Amniotic epithelial cell (primary cell): ENCODE measurements around the gene AGPAT3.

ENCODE experiments used
- DNase-seq: peaks from one replicate; pipeline ENCODE4 v3.0.0-alpha.2; 2010; ENCODE audit warnings: low read depth

AGPAT3 gene

DNA sequence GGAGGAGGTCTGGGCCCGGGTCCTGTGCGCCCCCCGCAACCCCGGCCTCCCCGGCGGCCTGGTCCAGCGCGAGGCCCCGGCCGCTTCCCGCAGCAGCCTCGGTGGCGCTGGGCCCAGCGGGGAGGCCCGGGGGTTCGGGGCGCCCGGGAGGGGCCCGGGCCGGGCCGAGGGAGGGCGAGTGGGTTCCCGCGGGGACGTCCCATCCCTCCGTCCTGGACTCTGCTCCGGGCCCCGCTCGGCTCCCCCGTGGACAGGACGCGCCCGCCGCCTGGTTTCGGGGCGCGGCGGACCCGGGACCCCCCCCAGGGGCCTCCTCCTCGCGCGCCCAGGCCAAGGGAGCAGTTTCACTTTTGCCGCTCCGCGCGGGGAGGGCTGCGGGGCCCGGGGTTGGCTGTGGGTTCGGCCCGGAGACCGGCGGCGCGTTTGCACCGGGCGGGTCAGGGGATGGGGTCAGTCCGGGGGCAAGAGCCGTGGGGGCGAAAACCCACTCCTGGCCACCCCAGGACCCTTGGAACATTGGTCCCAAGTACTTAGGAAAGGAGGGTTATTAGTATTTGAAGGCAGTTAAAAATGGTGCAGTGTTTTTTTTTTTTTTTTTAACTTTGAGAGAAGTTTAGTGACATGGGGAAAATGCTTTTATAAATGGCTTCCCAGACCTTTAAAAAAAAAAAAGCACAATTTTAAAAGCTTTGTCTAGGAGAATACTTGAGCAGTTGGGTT is 677 bp downstream of the AGPAT3 start:
- no peak for DNase-seq

GRCh38 chr21:43866260-43866629 is 1.2 kb downstream of the AGPAT3 start:
- DNase-seq = peak; percentile 47

- no peak for DNase-seq
Observed at GRCh38 chr21:43866659-43867331, 1.8 kb downstream of the AGPAT3 start.

- DNase-seq = no peak
Observed at GRCh38 chr21:43867332-43867703, 2.3 kb downstream of the AGPAT3 start.

- DNase-seq = no peak
Observed at GRCh38 chr21:43867948-43868347, 2.9 kb downstream of the AGPAT3 start.

DNA sequence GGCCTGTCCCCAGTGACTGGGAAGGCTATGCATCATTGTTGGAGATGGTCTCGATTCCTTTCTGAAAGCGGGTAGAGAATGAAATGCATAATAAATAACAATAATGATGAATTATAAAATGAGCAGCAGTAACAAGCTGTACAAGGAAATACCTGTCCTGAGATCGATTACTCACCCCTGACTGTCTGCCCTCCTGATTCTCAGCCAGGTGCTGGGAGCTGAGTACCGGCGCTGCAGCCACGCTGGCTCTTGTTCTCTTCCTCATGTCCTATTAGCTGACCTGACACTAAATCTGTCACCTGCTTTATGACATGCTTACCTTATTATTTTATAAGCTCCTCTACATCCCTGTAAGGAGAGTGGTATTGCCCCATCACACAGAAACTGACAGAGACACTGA is 3.4 kb downstream of the AGPAT3 start:
- no peak for DNase-seq

- DNase-seq = no peak
Observed at GRCh38 chr21:43869486-43870325, 4.7 kb downstream of the AGPAT3 start.

- no peak for DNase-seq
Observed at GRCh38 chr21:43871487-43871886, 6.5 kb downstream of the AGPAT3 start.

DNA sequence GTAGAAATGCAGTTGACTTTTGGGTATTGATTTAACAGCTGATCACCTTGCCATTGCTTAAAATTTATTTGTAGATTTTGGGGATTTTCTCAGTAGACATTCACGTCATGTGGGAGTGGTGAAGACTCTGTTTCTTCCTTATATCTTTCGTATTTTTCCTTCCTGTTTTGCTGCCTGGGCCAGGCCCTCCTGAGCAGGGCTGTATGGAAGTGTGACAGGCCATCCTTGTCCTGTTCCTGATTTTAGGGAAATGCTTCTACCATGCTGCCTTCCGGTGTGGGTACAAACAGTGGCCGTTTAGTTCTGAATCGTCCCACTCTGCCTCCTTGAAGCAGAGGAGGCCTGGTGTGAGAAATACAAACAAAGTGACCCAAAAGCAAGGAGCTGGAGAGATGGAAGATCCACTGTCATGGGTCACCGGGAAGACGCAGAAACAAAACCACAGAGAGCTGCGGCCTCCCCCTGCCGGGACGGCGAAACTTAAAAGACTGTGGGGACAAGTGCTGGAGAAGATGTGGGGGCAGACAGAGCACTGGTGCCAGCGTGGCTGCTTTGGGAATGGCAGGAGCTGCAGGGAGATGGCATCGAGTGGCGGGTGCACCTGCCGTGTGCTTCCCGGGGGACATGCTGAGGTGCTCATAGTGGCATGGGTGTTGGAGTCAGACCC is 7.6 kb downstream of the AGPAT3 start:
- DNase-seq = no peak

- DNase-seq = no peak
Observed at GRCh38 chr21:43873673-43874072, 8.7 kb downstream of the AGPAT3 start.

GRCh38 chr21:43874085-43874805 is 9.2 kb downstream of the AGPAT3 start:
- no peak for DNase-seq

DNA sequence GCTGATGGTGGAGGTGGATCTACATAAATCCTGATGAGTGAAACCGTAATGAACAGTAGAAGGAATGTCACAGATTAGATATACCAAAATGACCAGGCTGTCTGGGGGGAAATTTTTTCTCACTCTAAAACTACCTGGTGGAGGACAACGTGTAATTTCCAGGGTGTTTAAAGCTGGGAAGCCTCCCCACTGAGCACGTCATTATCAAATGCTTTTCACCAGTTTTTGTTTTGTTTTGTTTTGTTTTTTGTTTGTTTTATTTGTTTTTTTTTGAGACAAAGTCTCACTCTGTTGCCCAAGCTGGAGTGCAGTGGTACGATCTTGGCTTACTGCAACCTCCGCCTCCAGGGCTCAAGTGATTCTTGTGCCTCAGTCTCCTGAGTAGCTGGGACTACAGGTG is 11.6 kb downstream of the AGPAT3 start:
- DNase-seq = no peak

- DNase-seq = no peak
Observed at GRCh38 chr21:43877936-43878575, 13.0 kb downstream of the AGPAT3 start.

DNA sequence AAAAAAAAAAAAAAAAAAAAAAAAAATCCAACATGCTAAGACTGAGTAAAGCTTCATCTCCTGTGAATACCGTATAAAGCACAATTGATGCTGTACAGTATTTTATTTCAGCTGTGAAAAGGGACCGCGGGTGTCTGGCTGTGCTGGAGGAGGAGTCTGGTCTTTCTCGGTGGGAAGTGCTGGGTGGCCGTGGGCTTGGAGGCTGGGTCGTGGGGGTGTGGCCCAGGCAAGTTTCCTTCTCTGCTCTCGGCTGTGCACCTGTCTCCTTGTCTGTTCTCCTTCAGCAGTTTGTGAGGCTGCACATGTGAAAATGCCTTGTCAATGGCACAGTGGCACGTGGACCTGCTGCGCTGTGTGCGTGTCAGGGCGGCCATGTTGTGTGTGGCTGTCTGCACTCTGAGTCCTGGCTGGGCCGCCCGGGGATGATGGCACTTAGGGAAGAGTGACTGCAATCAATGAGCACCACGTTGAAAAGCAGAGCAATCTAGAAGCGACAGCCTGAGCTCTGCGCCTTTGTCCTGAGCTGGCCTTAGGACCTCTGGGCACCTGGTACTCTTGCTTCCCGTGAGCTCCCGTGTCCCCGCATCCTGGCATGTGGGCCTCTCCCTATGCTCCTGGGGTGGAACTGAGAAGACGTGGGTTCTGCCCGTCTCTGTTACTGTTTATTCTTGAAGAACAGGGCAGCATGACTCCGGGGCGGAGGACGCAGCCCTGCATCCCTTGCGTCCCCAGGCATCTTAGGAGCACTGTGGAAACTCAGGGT is 14.5 kb downstream of the AGPAT3 start:
- no peak for DNase-seq

DNA sequence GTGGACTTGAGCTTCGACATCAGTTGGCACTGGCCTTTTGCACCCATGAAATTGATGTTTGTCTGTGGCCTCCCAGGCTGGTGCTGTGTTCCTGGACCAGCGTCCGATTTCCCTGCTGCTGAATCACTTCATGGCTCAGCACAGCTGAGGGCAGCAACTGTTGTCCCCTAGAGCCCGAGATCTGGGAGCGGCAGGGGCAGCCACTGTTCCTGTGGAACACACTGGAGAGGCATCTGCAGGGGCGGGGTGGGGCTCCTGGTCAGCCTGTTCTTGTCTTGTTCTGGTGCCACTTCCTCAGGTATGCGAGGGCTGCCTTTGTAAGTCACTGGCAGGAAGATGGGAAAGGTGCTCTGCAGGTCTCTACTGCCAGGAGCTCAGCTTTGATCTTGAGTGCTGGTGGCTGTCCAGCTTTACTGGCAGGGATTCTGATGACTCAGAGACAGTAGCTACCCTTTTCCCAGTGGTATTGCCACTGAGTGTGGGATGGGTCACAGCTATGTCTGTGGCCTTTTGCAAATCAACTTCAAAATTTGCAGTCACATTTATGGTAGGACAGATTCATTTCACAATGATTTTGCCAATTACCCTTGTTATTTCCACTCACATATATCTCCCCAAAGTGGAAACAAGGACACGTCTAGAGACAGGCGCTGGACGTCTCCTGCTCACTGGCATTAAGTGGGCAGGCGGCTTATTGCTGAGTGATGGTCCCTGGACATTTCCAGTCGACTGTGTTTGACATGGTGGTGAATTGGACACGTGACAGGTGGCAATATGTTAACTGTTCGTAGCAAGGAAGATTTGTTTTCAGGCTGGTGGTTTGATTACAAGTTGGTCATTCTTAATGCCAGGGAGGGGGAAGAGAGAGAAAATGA is 15.3 kb downstream of the AGPAT3 start:
- no peak for DNase-seq

DNA sequence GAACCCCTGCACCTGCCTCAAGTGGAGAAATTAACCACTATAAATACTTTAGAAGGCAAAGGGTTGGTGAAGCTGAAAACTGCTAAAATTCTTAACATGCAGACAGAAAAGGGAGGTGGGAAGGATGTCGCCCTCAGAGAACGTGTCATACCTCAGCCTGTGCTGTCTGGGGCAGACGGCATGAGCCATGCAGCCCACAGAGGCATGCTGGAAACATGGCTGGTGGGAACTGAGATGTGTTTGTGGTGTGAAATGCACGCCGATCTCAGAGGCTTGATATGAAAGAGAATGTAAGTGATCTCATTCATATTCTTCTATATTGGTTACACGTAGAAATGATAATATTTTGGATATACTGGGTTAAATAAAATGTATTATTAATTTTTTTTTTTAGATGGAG is 16.3 kb downstream of the AGPAT3 start:
- no peak for DNase-seq

DNA sequence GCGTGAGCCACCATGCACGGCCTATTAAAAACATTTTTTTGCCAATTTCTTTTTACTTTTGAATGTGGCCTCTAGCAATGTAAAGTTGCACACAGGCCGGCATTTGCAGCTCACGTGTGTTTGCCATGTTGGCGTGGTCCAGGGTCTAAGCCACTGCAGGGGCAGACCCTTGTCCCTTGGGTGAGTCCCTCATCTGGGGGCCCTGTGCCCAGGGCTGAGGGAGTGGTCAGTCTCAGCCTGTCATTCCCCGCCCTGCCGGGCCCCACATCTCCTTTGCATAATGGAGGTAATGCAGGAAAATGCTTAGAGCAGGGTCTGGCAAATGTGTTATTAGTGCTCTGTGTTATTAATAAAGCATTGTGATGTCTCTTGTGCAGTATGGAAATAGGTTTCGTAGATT is 16.9 kb downstream of the AGPAT3 start:
- DNase-seq = no peak

- no peak for DNase-seq
Observed at GRCh38 chr21:43882952-43883545, 18.0 kb downstream of the AGPAT3 start.
